HEK293 (cell line): Measurements from ENCODE around the gene TTC39C.

Source experiments
- CTCF ChIA-PET: fragments of 350-600 bp; formaldehyde crosslinking; extraction: SDS; loops from one replicate; lab custom pipeline; 2021; ENCODE audit warnings: antibody characterized with exemption; lab: Yijun Ruan, JAX
- POLR2A ChIA-PET: fragments of 300-600 bp; formaldehyde crosslinking; extraction: SDS; loops from one replicate; lab custom pipeline; 2020; ENCODE audit warnings: antibody characterized with exemption, inconsistent platforms; lab: Yijun Ruan, JAX
- H3K27ac ChIP-seq: fragments of 200-500 bp; sonication (Bioruptor generic); 2 replicates; pipeline ENCODE4 v1.5.1; 2014; ENCODE audit warnings: low read depth, low read length, control low read depth, inconsistent platforms; ENCODE audit errors: extremely low read depth
- H3K36me3 ChIP-seq, 2 experiments: fragments of 200-500 bp in 1 of 2; sonication (Bioruptor generic) in 1 of 2; 1 replicate in 1 of 2; 2 replicates in 1 of 2; pipeline ENCODE4 v1.5.1; 2014 to 2017; ENCODE audit warnings: inconsistent platforms in 2 of 2, low read length in 2 of 2; ENCODE audit not compliant: control insufficient read depth in 2 of 2, insufficient read depth in 1 of 2
- H3K4me1 ChIP-seq: fragments of 200-500 bp; sonication (Bioruptor generic); 2 replicates; pipeline ENCODE4 v1.5.1; 2014; ENCODE audit warnings: mild to moderate bottlenecking, low read length, inconsistent platforms; ENCODE audit not compliant: control insufficient read depth, insufficient read depth
- H3K4me3 ChIP-seq: 2 replicates; pipeline ENCODE4 v1.5.1; 2011; ENCODE audit warnings: low read depth, mild to moderate bottlenecking, control low read depth, low read length, moderate library complexity
- H3K9me3 ChIP-seq: fragments of 200-500 bp; sonication (Bioruptor generic); 2 replicates; pipeline ENCODE4 v1.5.1; 2014; ENCODE audit warnings: low read depth, low read length, inconsistent platforms; ENCODE audit not compliant: control insufficient read depth, insufficient read depth
- GFI1B ChIP-seq: fragments of 450-650 bp; formaldehyde crosslinking; IDR thresholded peaks from 2 replicates; pipeline ENCODE4 v1.5.1; 2016; ENCODE audit warnings: missing biosample characterization, missing genetic modification characterization
- HOXD13 ChIP-seq: sonication (generic); formaldehyde crosslinking; IDR thresholded peaks from 2 replicates; pipeline ENCODE4 v1.8.0; 2022; ENCODE audit warnings: missing genetic modification reagents, borderline replicate concordance
- KLF1 ChIP-seq: fragments of 450-650 bp; formaldehyde crosslinking; IDR thresholded peaks from 2 replicates; pipeline ENCODE4 v1.5.1; 2016; ENCODE audit warnings: missing biosample characterization, missing genetic modification characterization
- MYNN ChIP-seq: fragments of 450-650 bp; formaldehyde crosslinking; IDR thresholded peaks from 2 replicates; pipeline ENCODE4 v1.5.1; 2016; ENCODE audit warnings: missing biosample characterization, missing genetic modification characterization, borderline replicate concordance
- SALL2 ChIP-seq: fragments of 450-650 bp; formaldehyde crosslinking; IDR thresholded peaks from 2 replicates; pipeline ENCODE4 v1.5.0; 2017; ENCODE audit warnings: missing biosample characterization, mild to moderate bottlenecking, missing genetic modification characterization, borderline replicate concordance
- ZBTB20 ChIP-seq: fragments of 450-650 bp; formaldehyde crosslinking; IDR thresholded peaks from 2 replicates; pipeline ENCODE4 v1.5.1; 2016; ENCODE audit warnings: missing biosample characterization, missing genetic modification characterization
- ZEB2 ChIP-seq: fragments of 450-650 bp; formaldehyde crosslinking; IDR thresholded peaks from 2 replicates; pipeline ENCODE4 v1.5.1; 2016; ENCODE audit warnings: missing biosample characterization, missing genetic modification characterization
- ZNF10 ChIP-seq: fragments of 450-650 bp; formaldehyde crosslinking; IDR thresholded peaks from 2 replicates; pipeline ENCODE4 v1.5.1; 2017; ENCODE audit warnings: missing biosample characterization, missing genetic modification characterization
- ZNF121 ChIP-seq: fragments of 450-650 bp; formaldehyde crosslinking; IDR thresholded peaks from 2 replicates; pipeline ENCODE4 v1.5.1; 2016; ENCODE audit warnings: missing biosample characterization, missing genetic modification characterization
- ZNF18 ChIP-seq: fragments of 450-650 bp; formaldehyde crosslinking; IDR thresholded peaks from 2 replicates; pipeline ENCODE4 v1.5.1; 2016; ENCODE audit warnings: missing biosample characterization, missing genetic modification characterization
- ZNF19 ChIP-seq: fragments of 450-650 bp; formaldehyde crosslinking; IDR thresholded peaks from 2 replicates; pipeline ENCODE4; 2016; ENCODE audit warnings: missing biosample characterization, missing genetic modification characterization, low read depth
- ZNF239 ChIP-seq: fragments of 450-650 bp; formaldehyde crosslinking; IDR thresholded peaks from 2 replicates; pipeline ENCODE4 v1.5.1; 2016; ENCODE audit warnings: missing biosample characterization, missing genetic modification characterization
- ZNF24 ChIP-seq: fragments of 450-650 bp; formaldehyde crosslinking; IDR thresholded peaks from 2 replicates; pipeline ENCODE4 v1.5.1; 2016; ENCODE audit warnings: missing biosample characterization, missing genetic modification characterization
- ZNF266 ChIP-seq: fragments of 450-650 bp; formaldehyde crosslinking; IDR thresholded peaks from 2 replicates; pipeline ENCODE4 v1.5.1; 2016; ENCODE audit warnings: missing biosample characterization, missing genetic modification characterization, low read depth
- ZNF274 ChIP-seq, 2 experiments: fragments of 200-500 bp in 1 of 2; fragments of 450-650 bp in 1 of 2; sonication (Bioruptor generic) in 1 of 2; formaldehyde crosslinking in 1 of 2; IDR thresholded peaks; 2 replicates each; pipeline versions ENCODE4 v1.5.1 to v1.6.1; 2014 to 2016; ENCODE audit warnings: borderline replicate concordance in 1 of 2, inconsistent platforms in 1 of 2, low read length in 1 of 2, missing biosample characterization in 1 of 2, missing genetic modification characterization in 1 of 2
- ZNF324 ChIP-seq: fragments of 450-650 bp; formaldehyde crosslinking; IDR thresholded peaks from 2 replicates; pipeline ENCODE4 v1.5.1; 2016; ENCODE audit warnings: missing biosample characterization, missing genetic modification characterization
- ZNF350 ChIP-seq: fragments of 450-650 bp; formaldehyde crosslinking; IDR thresholded peaks from 2 replicates; pipeline ENCODE4 v1.5.0; 2017; ENCODE audit warnings: missing biosample characterization, mild to moderate bottlenecking, missing genetic modification characterization
- ZNF423 ChIP-seq: fragments of 450-650 bp; formaldehyde crosslinking; IDR thresholded peaks from 2 replicates; pipeline ENCODE4 v1.5.1; 2016; ENCODE audit warnings: missing biosample characterization, missing genetic modification characterization
- ZNF501 ChIP-seq: fragments of 450-650 bp; formaldehyde crosslinking; IDR thresholded peaks from 2 replicates; pipeline ENCODE4 v1.5.1; 2016; ENCODE audit warnings: missing biosample characterization, missing genetic modification characterization
- ZNF596 ChIP-seq: fragments of 450-650 bp; IDR thresholded peaks from 2 replicates; pipeline ENCODE4 v1.5.0; 2018; ENCODE audit warnings: missing biosample characterization, mild to moderate bottlenecking, missing genetic modification characterization, moderate library complexity
- ZNF624 ChIP-seq: fragments of 450-650 bp; formaldehyde crosslinking; IDR thresholded peaks from 2 replicates; pipeline ENCODE4 v1.5.1; 2017; ENCODE audit warnings: missing biosample characterization, missing genetic modification characterization
- ZNF629 ChIP-seq: fragments of 450-650 bp; formaldehyde crosslinking; IDR thresholded peaks from 2 replicates; pipeline ENCODE4 v1.5.1; 2017; ENCODE audit warnings: missing biosample characterization, missing genetic modification characterization
- ZNF701 ChIP-seq: fragments of 450-650 bp; formaldehyde crosslinking; IDR thresholded peaks from 2 replicates; pipeline ENCODE4 v1.5.1; 2016; ENCODE audit warnings: missing biosample characterization, missing genetic modification characterization
- ZNF704 ChIP-seq: fragments of 450-650 bp; formaldehyde crosslinking; IDR thresholded peaks from 2 replicates; pipeline ENCODE4 v1.5.1; 2016; ENCODE audit warnings: missing biosample characterization, missing genetic modification characterization
- ZNF747 ChIP-seq: fragments of 450-650 bp; formaldehyde crosslinking; IDR thresholded peaks from 2 replicates; pipeline ENCODE4 v1.5.1; 2016; ENCODE audit warnings: missing biosample characterization, missing genetic modification characterization
- ZSCAN23 ChIP-seq: fragments of 450-650 bp; formaldehyde crosslinking; IDR thresholded peaks from 2 replicates; pipeline ENCODE4 v1.5.1; 2016; ENCODE audit warnings: missing biosample characterization, missing genetic modification characterization
- TF ChIP-seq, protein P1 (sequence below): fragments of 450-650 bp; formaldehyde crosslinking; IDR thresholded peaks from 2 replicates; pipeline ENCODE4; 2016; ENCODE audit warnings: missing biosample characterization, missing genetic modification characterization
- TF ChIP-seq, protein P2 (sequence below): fragments of 450-650 bp; formaldehyde crosslinking; IDR thresholded peaks from 2 replicates; pipeline ENCODE4 v1.5.1; 2016; ENCODE audit warnings: missing biosample characterization, missing genetic modification characterization

The TTC39C gene

DNA sequence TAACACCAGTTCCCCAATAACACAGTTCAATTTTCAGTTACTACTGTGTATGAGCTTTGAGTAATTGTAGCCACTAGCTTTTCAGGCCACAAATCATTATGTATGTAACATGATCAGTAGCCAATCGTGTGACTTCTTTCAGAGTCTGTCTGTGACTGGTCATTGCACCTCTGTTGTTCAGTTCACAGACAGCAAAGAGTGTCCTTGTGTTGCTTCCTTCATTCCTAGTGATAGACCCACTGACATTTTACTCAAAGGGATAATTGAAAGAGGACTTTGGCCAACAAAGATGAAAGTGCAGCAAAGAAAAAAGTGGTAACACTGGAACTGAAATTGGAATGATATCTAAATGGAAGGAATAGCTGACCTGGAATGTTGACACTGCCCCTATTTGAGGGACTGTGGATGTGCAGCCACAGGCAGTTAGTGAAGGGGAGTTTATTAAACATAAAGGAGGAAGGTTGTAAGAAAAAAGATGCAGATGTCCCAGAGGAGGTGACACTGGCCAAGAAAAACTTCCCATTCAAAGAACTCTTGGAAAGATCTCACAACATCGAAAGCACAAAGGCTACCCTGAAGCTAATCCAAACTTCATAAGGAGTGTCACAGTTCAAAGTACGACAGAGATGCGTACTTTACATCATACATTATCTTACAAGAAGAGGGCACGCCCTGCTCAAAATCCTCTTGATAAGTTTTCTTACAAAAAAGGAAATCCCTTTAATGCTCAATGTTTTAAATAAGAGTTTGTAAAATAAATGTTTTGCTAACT, 19.3 kb downstream of the TTC39C start:
- no peaks in the 10 kb centered on the region for H3K9me3 ChIP-seq
- POLR2A ChIA-PET: no interaction called here
- no peaks in the 10 kb centered on the region for H3K4me1 ChIP-seq
- no peak for TF ChIP-seq ZNF239 (tag by site-specific recombination)
- TF ChIP-seq ZNF350 (tag by site-specific recombination): no peak
- TF ChIP-seq, protein P1, sequence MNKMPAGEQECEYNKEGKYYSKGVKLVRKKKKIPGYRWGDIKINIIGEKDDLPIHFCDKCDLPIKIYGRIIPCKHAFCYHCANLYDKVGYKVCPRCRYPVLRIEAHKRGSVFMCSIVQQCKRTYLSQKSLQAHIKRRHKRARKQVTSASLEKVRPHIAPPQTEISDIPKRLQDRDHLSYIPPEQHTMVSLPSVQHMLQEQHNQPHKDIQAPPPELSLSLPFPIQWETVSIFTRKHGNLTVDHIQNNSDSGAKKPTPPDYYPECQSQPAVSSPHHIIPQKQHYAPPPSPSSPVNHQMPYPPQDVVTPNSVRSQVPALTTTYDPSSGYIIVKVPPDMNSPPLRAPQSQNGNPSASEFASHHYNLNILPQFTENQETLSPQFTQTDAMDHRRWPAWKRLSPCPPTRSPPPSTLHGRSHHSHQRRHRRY (tag by site-specific recombination): no peak
- TF ChIP-seq ZNF18 (tag by site-specific recombination): no peak
- TF ChIP-seq ZNF701: no peak
- no peak for TF ChIP-seq ZSCAN23 (tag by site-specific recombination)
- TF ChIP-seq, all 188 proteins: peak for 0
- H3K27ac ChIP-seq: no peak overlapping the region
- H3K4me3 ChIP-seq: no peak overlapping the region
- no peaks in the 10 kb centered on the region for H3K36me3 ChIP-seq
- CTCF ChIA-PET: interaction anchor here (0.6 to 0.7 kb wide), 3 partner anchors 170 to 566 kb away, joined by 3 read pairs; no protein-coding TSS in a partner anchor

DNA sequence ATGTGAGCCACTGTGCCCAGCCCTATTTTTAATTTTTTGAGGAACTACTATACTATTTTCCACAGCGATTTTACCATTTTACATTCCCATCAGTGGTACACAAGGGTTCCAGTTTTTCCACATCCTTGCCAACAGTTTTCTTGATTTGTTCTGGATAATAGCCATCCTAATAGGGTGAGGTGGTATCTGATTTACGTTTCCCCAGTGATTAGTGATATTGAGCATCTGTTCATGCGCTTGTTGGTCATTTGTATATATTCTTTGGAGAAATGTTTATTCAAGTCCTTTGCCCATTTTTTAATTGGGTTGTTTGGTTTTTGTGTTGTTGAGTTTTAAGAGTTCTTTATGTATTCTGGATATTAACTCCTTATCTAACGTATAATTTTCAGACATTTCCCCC, 20.8 kb downstream of the TTC39C start:
- Histone ChIP-seq H3K36me3 (no peaks in the 10 kb centered on the region), H3K4me3 (no peak overlapping the region), H3K4me1 (no peaks in the 10 kb centered on the region), H3K9me3 (no peaks in the 10 kb centered on the region), H3K27ac (no peak overlapping the region)
- POLR2A ChIA-PET: no interaction called here
- CTCF ChIA-PET: no interaction called here
- TF ChIP-seq ZNF121 (tag by site-specific recombination): no peak
- no peak for TF ChIP-seq ZNF747 (tag by site-specific recombination)
- no peak for TF ChIP-seq ZNF266
- TF ChIP-seq ZNF324 (tag by site-specific recombination): no peak
- no peak for TF ChIP-seq SALL2 (tag by site-specific recombination)

GRCh38 chr18:24039671-24040070, 25.1 kb downstream of the TTC39C start:
- no peaks in the 10 kb centered on the region for H3K4me1 ChIP-seq
- no peaks in the 10 kb centered on the region for H3K9me3 ChIP-seq
- CTCF ChIA-PET: no interaction called here
- POLR2A ChIA-PET: no interaction called here
- no peaks in the 10 kb centered on the region for H3K36me3 ChIP-seq
- H3K27ac ChIP-seq: no peak overlapping the region
- no peak overlapping the region for H3K4me3 ChIP-seq
- TF ChIP-seq ZNF701 (no peak), MYNN (no peak), ZNF624 (no peak), ZNF501 (no peak), GFI1B (tag by site-specific recombination) (no peak), ZNF704 (tag by site-specific recombination) (no peak), ZNF629 (tag by site-specific recombination) (no peak), KLF1 (tag by site-specific recombination) (no peak), ZEB2 (tag by site-specific recombination) (no peak), ZBTB20 (tag by site-specific recombination) (no peak), ZNF10 (no peak), HOXD13 (CRISPR knock-in tag) (no peak), ZNF274 (IDR thresholded peaks at IDR 0.05; ENCODE audit: low read length) (no peak), ZNF274 (tag by site-specific recombination; IDR thresholded peaks at IDR 0.05; ENCODE audit: borderline replicate concordance) (no peak), ZNF596 (tag by site-specific recombination) (no peak), ZNF19 (tag by site-specific recombination) (no peak), ZNF24 (tag by site-specific recombination) (no peak), ZNF423 (tag by site-specific recombination) (no peak)
- TF ChIP-seq, protein P2, sequence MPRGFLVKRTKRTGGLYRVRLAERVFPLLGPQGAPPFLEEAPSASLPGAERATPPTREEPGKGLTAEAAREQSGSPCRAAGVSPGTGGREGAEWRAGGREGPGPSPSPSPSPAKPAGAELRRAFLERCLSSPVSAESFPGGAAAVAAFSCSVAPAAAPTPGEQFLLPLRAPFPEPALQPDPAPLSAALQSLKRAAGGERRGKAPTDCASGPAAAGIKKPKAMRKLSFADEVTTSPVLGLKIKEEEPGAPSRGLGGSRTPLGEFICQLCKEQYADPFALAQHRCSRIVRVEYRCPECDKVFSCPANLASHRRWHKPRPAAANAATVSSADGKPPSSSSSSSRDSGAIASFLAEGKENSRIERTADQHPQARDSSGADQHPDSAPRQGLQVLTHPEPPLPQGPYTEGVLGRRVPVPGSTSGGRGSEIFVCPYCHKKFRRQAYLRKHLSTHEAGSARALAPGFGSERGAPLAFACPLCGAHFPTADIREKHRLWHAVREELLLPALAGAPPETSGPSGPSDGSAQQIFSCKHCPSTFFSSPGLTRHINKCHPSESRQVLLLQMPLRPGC (tag by site-specific recombination): no peak
